SHP77 treated with DMSO at 0.1 percent for 48 hours (cell line): ENCODE results near the gene PDIA5.

ENCODE experiments used
- DNase-seq: peaks from one replicate; lab custom pipeline; 2025; lab: John Stamatoyannopoulos, UW

PDIA5 gene

GRCh38 chr3:123119802-123120201, 53.0 kb downstream of the PDIA5 start:
- DNase-seq = no peak

- DNase-seq = no peak
These were observed 53.7 kb downstream of the PDIA5 start for GRCh38 chr3:123120573-123120972.

DNA sequence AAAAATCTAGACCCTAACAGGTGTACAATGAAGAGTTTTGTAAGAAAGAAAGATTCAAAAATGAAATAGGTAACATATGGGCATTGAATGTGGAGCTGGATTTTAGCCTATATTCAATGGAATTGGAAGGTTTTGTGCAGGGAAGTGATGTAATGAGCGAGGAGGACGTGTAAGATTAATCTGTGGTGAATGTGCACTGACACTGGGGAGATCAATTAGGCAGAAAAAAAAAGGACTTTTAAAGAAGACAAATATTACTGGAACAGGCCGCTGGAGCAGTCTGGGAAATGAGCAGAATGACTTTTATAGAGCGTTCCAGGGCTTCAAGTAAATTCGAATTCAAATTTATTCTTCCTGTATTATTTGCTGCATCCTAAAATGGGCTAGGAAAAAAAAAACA, 55.2 kb downstream of the PDIA5 start:
- no peak for DNase-seq

- DNase-seq = no peak
These were observed 55.9 kb downstream of the PDIA5 start for GRCh38 chr3:123122525-123123315.

- no peak for DNase-seq
These were observed 57.1 kb downstream of the PDIA5 start for GRCh38 chr3:123123716-123124616.

DNA sequence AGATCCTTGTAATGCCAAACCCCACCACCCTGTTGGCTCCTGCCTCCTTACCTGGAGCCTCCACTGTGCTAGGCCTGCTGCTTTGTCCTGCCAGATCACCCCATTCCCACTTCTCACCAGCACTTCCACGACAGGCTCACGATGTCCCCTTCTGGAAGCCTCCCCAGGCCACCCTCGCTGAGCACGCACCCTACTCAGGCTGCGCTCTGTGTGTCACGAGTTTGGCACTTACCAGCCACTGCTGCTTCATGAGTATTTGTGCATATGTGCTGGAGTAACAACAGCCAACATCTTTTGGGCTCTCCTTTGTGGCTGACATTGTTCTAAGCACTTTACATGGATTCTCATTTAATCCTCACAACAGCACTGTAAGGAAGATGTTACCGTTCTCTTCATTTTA, 58.1 kb downstream of the PDIA5 start:
- no peak for DNase-seq

- no peak for DNase-seq
These were observed 59.2 kb downstream of the PDIA5 start for GRCh38 chr3:123126031-123126430.

- DNase-seq = no peak
These were observed 59.8 kb downstream of the PDIA5 start for GRCh38 chr3:123126653-123127052.

- no peak for DNase-seq
These were observed 62.3 kb downstream of the PDIA5 start for GRCh38 chr3:123129092-123129491.

GRCh38 chr3:123129532-123129931, 62.7 kb downstream of the PDIA5 start:
- no peak for DNase-seq

- DNase-seq = no peak
These were observed 63.4 kb downstream of the PDIA5 start for GRCh38 chr3:123130079-123130750.

GRCh38 chr3:123134671-123135070, 67.8 kb downstream of the PDIA5 start:
- no peak for DNase-seq

GRCh38 chr3:123137001-123137400, 70.2 kb downstream of the PDIA5 start:
- DNase-seq = no peak

DNA sequence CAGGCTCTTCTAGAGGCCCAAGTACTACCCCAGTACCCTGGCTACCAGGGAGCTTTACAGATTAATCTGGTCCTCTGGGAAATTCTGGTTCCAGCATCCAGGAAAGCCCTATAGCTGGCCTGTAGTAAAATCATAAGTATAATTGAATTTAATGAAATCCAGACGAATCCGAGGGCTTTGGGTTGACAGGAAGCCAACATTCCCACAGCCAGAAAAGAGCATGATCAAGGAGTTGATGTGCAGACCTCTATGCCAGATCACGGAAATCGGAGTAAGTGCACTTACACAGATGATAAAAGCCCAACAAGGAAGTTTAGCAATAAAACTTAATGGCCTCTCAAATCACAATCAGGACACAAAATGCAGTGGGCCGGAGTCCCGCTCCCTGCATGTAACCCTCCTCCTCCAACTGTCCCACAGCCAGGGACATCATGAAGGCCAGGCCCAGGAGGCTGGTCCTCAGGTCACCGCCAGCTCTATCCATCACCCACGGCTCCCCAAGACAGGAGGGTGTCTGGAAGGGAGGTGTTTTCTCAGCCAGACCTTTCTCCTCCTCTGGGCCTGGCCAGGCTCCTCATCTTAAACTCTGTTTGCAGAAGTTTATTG, 72.1 kb downstream of the PDIA5 start:
- DNase-seq = no peak

DNA sequence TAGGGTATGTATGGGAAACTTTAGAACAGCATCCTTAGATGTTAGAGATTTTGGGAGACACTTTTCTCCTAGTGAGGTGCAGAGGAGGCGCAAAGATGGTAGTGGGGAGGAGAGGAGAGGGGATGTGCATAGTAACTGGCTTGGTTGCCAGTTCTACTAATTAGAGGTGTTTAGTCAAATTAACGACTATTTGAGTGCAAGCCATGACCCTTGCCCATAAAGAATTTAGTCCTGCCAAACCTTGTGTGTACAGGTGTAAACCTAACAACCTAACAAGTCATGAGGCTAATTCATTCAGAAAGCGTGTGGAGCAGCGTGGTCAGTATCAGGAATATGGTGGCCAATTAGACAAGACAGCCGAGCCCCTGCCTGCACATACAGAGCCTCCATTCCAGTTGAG, 72.7 kb downstream of the PDIA5 start:
- no peak for DNase-seq

DNA sequence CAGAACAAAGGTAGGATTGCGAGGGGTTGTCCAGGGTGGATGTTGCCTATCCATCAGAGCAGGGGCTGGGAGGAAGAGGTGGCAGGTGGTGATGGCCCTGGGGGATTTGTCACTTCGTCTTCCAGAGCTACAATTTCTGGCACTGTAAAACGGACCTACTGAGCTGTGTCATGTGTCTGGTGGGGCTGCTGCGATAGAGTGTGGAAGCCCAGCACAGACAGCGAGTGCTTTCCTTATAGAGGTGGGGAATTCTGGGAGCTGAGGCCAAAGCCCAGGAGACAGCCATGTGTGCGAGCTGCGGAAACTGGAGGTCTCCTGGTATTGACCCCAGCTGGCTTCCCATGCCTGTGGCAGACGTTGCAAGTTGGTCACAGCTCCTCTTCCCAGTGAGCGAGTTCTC, 73.7 kb downstream of the PDIA5 start:
- no peak for DNase-seq

DNA sequence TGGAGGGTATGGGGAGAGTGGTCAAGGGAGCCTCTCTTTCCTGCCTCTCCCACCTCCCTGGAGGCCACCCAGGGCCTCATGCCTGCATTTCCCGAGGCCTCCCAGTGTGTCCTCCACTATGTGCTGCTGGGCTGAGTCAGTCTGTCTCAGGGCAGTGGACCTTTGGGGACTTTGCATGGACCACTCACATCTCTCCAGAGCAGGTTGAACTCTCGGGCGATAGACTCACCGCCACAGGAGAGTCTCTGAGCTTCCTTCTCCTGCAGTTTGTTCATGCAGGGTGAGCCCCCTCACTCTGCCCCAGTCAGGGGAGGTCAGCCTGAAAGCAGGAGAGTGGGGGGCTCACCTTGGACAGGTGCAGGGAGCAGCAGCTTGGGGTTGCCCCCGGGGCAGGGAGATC, 74.5 kb downstream of the PDIA5 start:
- DNase-seq = no peak

- DNase-seq = no peak
These were observed 77.0 kb downstream of the PDIA5 start for GRCh38 chr3:123143669-123144411.

- no peak for DNase-seq
These were observed 81.1 kb downstream of the PDIA5 start for GRCh38 chr3:123147754-123148535.

GRCh38 chr3:123148772-123149171, 81.9 kb downstream of the PDIA5 start:
- DNase-seq = no peak

GRCh38 chr3:123149525-123149924, 82.7 kb downstream of the PDIA5 start:
- no peak for DNase-seq
